Right renal cortex interstitium (tissue), 3 donors: Measurements from ENCODE around the gene TRAT1. TPM values are rescaled to one million over a fixed set of nuclear protein-coding genes. Genes with fewer than 3 reads are reported as not detected.

Experiments
- DNase-seq, 3 donors: peaks; one replicate each; pipeline ENCODE4 v3.0.0-alpha.2; 2013; ENCODE audit warnings: low read depth in 3 of 3, low spot score in 2 of 3
- polyA plus RNA-seq, 3 donors: library from polyadenylated mRNA; unstranded; fragments of 120-200 nt; gene quantifications; one replicate each; pipeline ENCODE4 v1.2.1, GENCODE V29; 2013; ENCODE audit not compliant: insufficient read length in 3 of 3

Gene TRAT1
- polyA plus RNA-seq, 3 donors = 0.12 TPM; not detected in 2

- DNase-seq = no peak
Measured at GRCh38 chr3:108849075-108849474, 26.5 kb downstream of the TRAT1 start.

- no peak for DNase-seq
Measured at GRCh38 chr3:108861401-108861800, 38.8 kb downstream of the TRAT1 start.

- DNase-seq = no peak
Measured at GRCh38 chr3:108862865-108863798, 40.5 kb downstream of the TRAT1 start.

- no peak for DNase-seq
Measured at GRCh38 chr3:108863799-108864135, 41.2 kb downstream of the TRAT1 start.

- no peak for DNase-seq
Measured at GRCh38 chr3:108877901-108878300, 55.3 kb downstream of the TRAT1 start.

DNA sequence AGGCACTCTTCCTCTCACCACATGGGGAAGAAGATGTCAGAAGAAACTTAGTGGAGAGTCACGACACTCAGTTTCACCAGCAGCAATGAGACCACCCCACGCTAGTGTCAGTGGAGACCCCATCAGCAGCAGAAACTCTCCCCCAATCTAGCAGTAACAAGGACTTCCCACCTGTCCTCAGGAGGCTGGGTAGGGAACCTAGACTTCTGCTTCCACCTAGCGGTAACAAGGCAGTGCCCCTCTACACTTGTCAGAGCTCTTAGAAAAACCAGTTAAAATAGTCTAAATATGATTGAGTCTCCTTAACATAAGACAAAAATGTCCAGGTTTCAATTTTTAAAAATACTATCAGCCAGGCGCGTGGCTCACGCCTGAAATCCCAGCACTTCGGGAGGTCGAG is 57.3 kb downstream of the TRAT1 start:
- DNase-seq = no peak

GRCh38 chr3:108882762-108883161 is 60.2 kb downstream of the TRAT1 start:
- no peak for DNase-seq

- no peak for DNase-seq
Measured at GRCh38 chr3:108883373-108883772, 60.8 kb downstream of the TRAT1 start.

DNA sequence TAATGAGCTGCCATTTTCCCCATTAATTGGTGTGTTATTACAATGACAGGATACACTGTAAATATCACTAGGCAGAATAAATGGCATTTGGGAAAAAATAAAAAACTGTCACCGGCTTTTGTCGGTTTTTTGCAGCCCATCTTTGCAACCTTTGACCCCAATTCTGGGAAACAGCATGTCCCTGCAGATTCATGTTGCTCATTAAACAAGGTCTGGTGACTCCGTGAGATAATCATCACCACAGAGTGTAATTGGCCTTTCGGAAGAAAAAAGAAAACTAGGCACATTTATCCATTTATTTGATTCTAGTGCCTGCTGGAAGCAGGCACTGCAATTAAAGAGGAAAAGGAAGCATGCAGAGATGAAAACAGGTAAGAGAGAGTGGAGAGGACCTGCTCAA is 64.5 kb downstream of the TRAT1 start:
- no peak for DNase-seq

- no peak for DNase-seq
Measured at GRCh38 chr3:108887777-108888176, 65.2 kb downstream of the TRAT1 start.

DNA sequence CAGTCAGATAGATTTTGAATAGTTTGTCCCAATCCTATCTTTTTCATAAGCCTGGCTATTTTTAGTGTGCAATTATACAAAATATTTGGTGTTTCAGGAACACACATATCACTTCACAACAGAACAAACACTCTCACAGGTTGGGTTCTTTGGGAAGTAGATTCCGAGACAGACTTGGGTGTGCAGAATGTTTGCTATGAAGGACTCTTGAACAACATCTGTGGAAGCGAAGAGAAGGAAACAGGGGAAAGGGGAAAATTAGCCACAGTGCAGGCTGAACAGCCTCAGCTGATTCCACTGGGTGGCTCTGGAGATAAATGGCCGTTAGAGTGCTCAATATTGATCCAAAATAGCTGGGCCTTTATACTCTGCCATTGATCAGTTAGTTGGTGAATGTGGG is 69.2 kb downstream of the TRAT1 start:
- no peak for DNase-seq

- DNase-seq = no peak
Measured at GRCh38 chr3:108894981-108895380, 72.4 kb downstream of the TRAT1 start.

DNA sequence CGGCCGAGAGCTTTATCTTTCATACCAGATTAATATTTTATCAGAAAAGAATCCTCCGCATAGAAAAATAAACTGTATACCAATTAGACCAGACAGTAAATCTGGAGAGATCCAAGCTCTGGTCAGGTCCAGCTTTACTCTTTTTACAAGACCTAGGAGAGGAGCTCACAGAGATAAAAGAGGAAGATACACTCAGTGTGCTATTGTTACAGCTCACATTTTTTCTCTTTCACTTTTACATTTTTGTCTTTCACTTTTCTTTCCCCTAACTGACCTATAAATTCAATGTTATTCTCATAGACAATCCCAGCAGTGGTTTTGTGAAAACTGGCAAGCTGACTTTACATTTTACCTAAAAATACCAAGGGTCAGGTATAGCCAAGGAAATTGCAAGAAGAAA is 75.3 kb downstream of the TRAT1 start:
- no peak for DNase-seq

- DNase-seq = no peak
Measured at GRCh38 chr3:108899530-108899929, 76.9 kb downstream of the TRAT1 start.

Other genes starting within 250 kb of the TRAT1 start
- gene CIP2A, start 233.3 kb upstream of the TRAT1 start, polyA plus RNA-seq = 10 to 100 TPM; 18.4 to 20.9 (median 20.0) TPM
- gene DZIP3, start 233.1 kb upstream of the TRAT1 start, polyA plus RNA-seq = 10 to 100 TPM; 31.7 to 39.3 (median 37.2) TPM
- not detected for gene RETNLB, start 65.4 kb upstream of the TRAT1 start, polyA plus RNA-seq
- gene GUCA1C, start 131.1 kb downstream of the TRAT1 start, polyA plus RNA-seq = under 1 TPM; 0.18 to 0.64 (median 0.21) TPM